AG09319 (cell line): ENCODE results near the gene ELOVL5.
"Not testable (repeated sequence)": the region's sequence is repeated elsewhere in the genome, so short reads cannot be mapped to it uniquely, and the experiment has no call there.

ENCODE experiments used
- DNase-seq: peaks from one replicate; pipeline ENCODE4 v3.0.0-alpha.2; 2010; ENCODE audit warnings: low read depth; ENCODE audit errors: extremely low read depth
- TF ChIP-seq, protein P1 (sequence below): IDR thresholded peaks from 2 replicates; pipeline ENCODE4 v1.5.1; 2011; ENCODE audit warnings: low read depth, mild to moderate bottlenecking, inconsistent platforms, low read length, moderate library complexity

The ELOVL5 gene

GRCh38 chr6:53317861-53318260, 30.9 kb downstream of the ELOVL5 start:
- DNase-seq = no peak
- TF ChIP-seq, protein P1, sequence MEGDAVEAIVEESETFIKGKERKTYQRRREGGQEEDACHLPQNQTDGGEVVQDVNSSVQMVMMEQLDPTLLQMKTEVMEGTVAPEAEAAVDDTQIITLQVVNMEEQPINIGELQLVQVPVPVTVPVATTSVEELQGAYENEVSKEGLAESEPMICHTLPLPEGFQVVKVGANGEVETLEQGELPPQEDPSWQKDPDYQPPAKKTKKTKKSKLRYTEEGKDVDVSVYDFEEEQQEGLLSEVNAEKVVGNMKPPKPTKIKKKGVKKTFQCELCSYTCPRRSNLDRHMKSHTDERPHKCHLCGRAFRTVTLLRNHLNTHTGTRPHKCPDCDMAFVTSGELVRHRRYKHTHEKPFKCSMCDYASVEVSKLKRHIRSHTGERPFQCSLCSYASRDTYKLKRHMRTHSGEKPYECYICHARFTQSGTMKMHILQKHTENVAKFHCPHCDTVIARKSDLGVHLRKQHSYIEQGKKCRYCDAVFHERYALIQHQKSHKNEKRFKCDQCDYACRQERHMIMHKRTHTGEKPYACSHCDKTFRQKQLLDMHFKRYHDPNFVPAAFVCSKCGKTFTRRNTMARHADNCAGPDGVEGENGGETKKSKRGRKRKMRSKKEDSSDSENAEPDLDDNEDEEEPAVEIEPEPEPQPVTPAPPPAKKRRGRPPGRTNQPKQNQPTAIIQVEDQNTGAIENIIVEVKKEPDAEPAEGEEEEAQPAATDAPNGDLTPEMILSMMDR = no peak

DNA sequence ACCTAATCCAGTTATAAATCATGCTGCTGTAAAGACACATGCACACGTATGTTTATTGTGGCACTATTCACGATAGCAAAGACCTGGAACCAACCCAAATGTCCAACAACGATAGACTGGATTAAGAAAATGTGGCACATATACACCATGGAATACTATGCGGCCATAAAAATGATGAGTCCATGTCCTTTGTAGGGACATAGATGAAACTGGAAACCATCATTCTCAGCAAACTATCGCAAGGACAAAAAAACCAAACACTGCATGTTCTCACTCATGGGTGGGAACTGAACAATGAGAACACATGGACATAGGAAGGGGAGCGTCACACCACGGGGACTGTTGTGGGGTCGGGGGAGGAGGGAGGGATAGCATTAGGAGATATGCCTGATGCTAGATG, 31.5 kb downstream of the ELOVL5 start:
- DNase-seq = not testable (repeated sequence)

- TF ChIP-seq, protein P1 = no peak
- no peak for DNase-seq
Observed at GRCh38 chr6:53316142-53316541, 32.6 kb downstream of the ELOVL5 start.

DNA sequence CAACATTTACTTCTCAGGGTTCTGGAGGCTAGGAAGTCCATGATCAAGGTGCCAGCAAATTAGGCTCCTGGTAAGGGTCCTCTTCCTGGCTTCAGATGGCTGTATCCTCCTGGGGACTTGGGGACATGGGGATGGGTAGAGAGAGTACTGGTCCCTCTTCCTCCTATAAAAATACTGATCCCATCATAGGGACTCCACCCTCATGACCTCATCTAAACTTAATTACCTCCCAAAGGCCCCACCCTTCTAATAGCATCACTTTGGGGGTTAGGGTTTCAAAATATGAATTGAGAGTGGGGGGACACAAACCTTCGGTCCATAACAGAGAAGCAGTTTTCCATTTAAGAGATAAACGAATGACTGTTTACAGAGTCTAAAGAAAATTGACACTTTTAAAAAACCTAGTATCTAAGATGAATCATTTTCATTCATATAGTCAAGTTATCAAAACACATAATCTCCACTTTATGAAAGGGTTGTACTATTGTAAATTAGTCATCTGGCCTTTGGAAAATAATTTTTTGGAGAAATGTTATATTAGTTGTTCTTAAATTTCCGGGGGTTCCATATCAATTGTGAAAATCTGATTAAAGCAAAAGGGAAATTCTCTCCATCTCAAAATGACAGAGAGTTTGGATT, 33.5 kb downstream of the ELOVL5 start:
- no peak for DNase-seq
- TF ChIP-seq, protein P1 = no peak

DNA sequence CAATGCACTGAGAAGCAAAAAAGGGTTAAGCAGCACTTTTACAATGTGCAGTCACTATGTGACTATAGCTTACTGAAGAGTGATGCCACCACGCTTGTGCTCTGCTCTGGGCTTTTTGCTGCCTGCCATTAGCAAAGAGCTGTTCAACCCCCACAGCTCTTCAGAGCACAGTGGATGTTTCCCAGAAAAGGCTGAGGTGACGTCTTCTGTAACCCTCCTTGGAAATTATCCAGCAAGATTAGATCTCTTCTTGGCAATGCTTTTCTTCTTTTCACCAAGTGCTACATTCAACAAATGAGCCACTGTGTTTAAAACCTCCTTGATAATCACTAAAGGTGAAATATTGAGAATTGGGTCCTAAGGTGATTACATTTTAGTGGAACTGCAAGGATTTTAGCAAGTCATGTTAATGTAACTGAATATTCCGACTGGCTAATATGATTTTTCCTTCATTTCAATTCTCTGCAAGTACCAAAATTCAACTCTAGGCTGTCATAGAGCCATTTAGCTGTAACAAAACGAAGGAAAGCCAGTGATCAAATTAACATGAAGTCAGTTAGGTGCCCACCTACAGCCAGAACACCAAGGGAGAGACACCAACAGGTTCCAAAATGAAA, 34.9 kb downstream of the ELOVL5 start:
- TF ChIP-seq, protein P1 = no peak
- DNase-seq = no peak

GRCh38 chr6:53312355-53312754, 36.4 kb downstream of the ELOVL5 start:
- no peak for DNase-seq
- TF ChIP-seq, protein P1 = no peak

DNA sequence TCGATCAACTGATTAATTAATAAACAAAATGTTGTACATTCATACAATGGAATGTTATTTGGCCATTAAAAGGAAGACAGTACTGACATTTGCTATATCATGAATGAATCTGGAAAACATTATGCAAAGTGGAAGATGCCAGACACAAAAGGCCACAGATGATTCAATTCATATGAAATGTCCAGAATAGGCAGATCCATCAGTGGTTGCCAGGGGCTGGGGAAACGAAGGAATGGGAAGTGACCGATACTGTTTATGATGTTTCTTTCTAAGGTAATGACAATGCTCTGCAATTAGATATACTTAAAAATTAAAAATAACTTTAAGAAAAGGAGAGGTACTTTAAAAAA, 37.2 kb downstream of the ELOVL5 start:
- no peak for DNase-seq
- TF ChIP-seq, protein P1 = no peak
